NCI-H446 (cell line): Measurements from ENCODE around the gene IFNAR1.
A peak's percentile ranks its signal among the peaks of the same experiment; 100 is the strongest.
"Not testable (repeated sequence)": the region's sequence is repeated elsewhere in the genome, so short reads cannot be mapped to it uniquely, and the experiment has no call there.

Source experiments
- DNase-seq, 2 experiments: peaks; one replicate each; lab custom pipeline; 2025; lab: John Stamatoyannopoulos, UW

The IFNAR1 gene

DNA sequence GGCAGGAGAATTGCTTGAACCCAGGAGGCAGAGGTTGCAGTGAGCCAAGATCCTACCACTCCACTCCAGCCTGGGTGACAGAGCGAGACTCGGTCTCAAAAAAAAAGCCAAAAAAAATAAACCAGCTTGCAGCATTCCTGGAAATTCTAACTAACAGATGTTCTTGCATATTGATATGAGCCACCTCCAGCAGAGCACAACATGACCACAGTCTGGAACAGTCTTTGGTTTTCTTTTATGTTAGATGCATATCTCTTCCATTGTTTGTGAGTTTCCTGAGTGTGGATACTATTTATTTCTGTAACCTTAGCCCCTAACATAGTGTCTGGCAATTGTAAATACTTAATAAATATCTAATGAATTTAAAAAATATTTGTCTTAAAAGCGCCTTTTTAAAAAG is 23.9 kb downstream of the IFNAR1 start:
- DNase-seq, result no peak

DNA sequence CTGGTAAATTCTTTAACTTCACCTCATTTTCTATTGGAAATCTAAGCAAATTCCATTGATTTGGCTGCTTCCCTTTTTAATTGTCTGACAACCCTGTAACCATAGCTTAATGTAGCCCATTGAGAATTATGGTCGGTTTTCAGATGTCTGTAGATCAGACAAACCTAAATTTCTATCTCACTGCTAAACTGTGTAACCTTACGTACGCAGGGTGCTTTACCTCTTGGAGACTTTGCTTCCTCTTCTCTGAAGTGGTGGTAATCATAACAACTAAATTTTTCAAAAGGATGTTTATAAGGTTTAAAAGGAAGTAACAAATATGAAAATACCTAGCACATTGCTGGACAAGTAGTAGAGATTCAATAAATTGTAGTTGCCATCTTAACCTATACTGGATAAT is 25.9 kb downstream of the IFNAR1 start:
- no peak for DNase-seq

DNA sequence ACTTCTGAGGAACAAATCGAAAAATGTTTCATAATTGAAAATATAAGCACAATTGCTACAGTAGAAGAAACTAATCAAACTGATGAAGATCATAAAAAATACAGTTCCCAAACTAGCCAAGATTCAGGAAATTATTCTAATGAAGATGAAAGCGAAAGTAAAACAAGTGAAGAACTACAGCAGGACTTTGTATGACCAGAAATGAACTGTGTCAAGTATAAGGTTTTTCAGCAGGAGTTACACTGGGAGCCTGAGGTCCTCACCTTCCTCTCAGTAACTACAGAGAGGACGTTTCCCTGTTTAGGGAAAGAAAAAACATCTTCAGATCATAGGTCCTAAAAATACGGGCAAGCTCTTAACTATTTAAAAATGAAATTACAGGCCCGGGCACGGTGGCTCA is 30.6 kb downstream of the IFNAR1 start:
- no peak for DNase-seq

DNA sequence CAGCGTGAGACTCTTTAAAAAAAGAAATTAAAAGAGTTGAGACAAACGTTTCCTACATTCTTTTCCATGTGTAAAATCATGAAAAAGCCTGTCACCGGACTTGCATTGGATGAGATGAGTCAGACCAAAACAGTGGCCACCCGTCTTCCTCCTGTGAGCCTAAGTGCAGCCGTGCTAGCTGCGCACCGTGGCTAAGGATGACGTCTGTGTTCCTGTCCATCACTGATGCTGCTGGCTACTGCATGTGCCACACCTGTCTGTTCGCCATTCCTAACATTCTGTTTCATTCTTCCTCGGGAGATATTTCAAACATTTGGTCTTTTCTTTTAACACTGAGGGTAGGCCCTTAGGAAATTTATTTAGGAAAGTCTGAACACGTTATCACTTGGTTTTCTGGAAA is 31.2 kb downstream of the IFNAR1 start:
- no peak for DNase-seq

DNA sequence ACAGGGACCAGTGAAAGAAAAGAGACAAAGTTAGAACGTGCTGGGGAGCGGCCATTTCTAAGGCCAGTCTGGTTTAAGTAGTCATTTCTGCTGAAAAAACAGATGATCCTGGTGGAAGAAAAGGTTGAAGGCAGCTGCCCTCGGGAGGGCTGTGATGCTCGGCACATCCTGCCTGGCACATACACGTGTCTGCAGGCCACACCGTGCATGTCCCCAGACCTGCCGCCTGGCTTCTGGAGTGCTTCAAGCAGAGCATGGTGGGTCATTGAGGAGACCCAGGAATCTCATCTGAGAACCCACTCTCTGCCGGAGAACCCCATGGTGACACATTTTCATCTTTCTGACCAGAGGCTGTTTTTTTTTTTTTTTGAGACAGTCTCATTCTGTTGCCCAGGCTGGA is 32.4 kb downstream of the IFNAR1 start:
- DNase-seq, result no peak

DNA sequence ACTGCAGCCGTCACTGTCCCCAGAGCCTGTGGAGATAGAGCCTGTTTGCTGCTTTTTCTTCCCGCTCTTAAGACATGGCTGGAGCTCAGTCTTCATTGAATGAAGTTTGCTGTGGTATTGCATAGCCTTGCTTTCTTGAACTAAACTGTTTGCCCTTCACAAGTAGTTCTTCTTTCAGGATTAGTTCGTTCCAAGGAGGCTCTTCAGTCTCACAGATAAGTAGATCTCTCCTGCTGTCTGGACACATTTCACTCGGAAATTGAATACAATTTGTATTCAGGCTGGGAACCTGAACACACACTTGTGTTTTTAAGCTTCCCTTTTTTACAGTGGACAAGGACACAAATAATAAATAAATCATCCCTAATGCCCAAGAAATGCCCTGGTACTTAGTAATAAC is 34.7 kb downstream of the IFNAR1 start:
- no peak for DNase-seq

DNA sequence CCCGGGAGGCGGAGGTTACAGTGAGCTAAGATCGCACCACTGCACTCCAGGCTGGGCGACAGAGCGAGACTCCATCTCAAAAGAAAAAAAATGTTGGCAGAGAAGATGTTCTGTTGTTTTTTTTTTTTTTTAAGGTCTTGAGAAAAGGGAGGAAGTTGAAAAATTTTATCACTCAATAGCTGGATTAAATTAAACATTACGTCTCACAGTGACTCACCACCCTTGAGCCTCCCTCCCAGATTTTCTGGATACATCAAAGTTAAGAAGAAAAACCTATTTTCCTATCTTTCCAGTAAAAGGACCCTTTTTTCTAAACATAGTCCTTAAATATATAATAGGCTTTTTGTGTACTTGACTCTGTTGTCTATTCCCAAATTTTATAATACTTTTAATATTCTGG is 35.5 kb downstream of the IFNAR1 start:
- DNase-seq, result no peak

DNA sequence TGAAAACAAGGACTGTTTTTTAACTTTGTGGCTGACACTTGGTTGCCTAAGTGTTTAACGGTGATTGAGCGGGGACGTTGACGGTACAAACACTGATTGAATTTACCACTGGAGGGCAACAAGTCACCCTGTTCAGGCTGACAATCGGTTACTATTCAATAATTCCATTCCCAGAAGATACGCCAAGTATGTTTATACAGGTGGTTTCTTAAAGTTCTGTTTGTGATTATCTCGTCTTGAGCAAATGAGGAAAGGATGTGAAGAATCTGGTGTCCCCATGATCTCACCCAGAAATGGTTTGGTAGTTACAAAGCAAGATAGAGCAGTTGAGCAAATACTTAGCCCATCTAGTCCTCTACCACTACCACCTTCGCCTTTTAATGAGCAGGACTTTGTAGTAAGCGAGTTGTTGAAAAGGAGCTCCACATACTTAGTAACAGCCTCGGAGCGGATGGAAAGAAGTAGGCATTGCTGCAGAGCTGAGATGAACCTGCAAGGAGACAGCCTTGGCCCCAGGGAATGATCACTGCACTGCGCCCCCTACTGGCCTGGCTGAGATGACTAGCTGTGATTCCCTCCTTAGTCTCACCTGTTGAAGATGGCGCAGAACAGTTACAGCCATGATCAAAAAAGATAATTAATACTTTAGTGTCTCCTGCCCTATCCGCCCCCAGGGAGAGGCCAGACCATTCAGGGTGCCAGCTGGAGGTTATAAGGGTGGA is 36.3 kb downstream of the IFNAR1 start:
- DNase-seq, result peak; percentile 16 to 58

DNA sequence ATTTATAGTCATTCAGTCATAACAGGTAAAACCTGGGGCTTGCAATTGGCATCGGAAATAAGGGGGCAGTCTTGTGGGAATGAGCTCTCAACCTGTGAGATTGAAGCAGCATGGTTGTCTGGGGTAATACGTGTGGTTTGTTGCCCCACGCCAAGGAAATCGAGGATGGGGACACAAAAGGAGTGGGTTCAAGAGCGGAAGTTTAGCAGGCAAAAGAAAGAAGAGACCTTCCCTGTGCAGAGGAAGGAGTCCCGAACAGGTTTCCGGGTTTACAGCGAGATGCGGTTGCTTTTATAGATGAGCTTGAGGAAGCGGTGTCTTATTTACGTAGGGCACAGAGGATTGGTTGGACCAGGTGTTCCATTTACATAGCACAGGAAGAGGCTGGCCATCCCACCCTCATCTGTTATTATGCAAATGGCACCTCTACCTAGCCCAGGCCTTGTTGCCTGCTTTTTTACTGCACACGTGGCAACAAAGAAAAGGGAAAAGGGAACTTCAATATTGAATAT is 37.3 kb downstream of the IFNAR1 start:
- DNase-seq, result no peak

DNA sequence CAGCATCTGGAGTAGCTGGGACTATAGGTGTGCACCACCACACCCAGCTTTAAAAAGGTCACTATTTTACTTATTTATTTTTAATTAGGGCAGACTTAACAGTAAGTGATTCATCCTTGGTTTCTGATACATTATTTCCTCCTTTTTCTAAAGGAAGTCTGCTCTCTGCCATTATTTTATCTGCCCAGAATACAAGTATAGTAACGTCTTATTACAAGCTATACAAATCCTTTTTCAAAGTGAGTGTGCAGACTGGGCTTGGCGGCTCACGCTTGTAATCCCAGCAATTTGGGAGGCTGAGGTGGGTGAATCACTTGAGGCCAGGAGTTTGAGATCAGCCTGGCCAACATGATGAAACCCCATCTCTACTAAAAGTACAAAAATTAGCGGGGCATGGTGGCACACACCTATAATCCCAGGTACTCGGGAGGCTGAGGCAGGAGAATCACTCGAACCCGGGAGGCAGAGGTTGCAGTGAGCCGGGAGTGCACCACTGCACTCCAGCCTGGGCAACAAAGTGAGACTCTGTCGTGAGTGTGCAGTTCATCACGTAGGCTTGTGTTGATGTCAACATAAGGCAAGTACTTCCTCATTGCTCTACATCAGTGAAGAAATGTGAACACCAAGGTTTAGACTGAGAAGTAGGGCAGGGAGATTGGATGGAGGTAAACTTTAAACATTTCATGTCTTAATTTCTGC is 39.3 kb downstream of the IFNAR1 start:
- not testable (repeated sequence) for DNase-seq

DNA sequence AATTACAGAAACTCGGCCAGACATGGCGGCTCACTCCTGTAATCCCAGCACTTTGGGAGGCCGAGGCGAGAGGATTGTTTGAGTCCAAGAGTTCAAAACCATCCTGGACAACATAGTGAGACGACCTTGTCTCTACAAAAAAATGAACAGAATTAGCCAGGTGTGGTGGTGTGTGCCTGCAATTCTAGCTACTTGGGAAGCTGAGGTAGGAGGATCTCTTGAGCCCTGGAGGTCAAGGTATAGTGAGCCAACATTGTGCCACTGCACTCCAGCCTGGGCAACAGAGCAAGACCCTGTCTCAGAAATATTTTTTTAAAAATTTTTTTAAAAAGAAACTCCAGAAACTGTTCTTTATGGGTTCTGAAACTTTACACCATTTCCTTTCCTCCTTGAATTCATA is 40.1 kb downstream of the IFNAR1 start:
- DNase-seq, result no peak

DNA sequence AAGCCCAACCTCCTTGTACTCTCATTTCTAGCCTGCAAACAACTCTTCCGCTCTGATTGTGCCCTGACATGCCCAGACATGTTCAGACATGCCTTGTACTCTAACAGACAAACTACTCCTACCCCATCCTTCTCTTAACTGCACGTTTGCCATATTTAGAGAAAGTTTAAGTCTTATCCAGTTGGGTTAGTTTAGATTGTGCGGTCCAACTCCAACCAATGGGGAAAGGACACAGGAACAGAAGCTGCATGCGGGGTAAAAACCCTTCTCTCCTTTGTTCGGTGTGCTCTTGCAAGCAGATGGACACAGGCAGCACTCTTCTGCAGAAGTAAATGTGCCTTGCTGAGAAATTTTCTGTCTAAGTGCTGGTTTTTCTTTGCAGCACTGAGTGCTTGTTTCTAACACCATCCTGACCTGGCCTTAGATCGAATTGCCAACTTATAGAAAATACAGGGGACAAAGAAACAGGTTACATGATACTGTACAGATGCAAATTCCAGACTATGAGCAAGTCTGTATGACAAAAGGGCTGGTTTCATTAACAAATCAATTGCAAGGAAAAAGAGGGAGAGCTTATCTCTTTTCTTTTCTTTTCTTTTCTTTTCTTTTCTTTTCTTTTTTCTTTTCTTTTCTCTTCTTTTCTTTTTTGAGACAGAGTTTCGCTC is 42.7 kb downstream of the IFNAR1 start:
- no peak for DNase-seq

DNA sequence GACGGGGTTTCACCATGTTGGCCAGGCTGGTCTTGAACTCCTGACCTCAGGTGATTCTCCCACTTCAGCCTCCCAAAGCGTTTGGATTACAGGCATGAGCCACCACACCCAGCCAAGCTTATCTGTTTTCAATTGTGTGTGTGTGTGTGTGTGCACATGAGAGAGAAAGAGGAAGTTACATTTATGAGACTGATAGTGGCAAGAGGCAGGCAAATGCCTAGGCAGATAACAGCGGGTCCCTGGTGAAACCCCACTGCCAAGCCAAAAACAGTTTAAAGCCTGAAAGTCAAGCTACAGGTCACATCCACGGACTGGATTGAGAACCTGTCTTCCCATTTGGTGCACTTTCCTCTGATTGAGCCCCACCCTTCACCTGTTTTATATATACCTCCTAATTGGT is 43.4 kb downstream of the IFNAR1 start:
- DNase-seq, result no peak

DNA sequence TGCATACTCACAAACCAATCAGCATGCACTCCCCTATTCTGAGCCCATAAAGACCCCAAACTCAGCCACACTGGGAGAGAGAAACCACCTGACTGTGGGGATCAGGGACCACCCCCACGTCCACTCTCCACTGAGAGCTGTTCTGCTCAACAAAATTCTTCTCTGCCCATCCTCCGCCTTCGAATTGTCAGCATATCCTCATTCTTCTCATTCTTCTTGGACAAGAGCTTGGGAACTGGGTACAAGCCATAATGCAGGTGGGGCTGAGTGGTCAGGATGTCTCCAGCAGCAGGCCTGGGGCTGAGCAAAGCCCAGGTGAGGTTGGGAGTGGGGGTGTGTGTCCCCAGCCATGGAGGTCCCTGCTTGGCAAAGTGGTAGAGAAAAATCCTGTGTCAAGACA is 43.8 kb downstream of the IFNAR1 start:
- DNase-seq, result no peak

DNA sequence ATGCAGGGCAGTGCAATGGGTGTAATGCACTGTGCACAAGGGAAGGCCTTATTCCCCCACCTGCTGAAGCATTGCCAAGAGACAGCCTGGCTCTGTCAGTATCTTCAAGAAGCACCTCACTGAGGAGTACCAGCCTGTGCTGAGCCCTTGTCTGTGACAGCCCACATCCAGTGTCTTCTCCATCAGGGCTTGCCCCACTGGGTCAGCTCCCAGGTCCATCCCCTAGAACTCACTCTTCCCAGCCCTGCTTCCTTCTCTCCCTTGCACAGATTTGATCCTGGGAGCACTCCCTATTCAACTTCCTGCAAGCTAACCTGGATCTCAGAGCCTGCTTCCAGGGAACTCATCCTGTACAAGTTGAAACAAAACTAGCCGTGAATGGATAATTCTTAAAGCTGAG is 44.8 kb downstream of the IFNAR1 start:
- DNase-seq, result no peak

DNA sequence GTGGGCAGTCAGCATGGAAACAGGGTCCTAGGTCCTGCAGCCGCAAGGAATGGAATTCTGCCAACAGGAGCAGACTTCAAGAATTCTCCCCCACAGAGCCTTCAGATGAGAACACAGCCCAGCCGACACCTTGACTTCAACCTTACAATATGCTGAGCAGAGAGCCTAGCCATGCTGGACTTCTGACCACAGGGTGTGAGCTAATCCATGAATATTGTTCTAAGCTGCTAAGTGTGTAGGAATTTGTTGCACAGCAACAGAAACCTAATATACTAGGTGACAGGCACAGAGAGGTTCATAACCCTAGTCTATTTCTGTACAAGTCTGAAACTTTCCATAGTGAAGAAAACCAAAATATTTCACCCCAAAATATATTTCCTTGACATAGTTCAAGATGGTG is 45.5 kb downstream of the IFNAR1 start:
- no peak for DNase-seq

DNA sequence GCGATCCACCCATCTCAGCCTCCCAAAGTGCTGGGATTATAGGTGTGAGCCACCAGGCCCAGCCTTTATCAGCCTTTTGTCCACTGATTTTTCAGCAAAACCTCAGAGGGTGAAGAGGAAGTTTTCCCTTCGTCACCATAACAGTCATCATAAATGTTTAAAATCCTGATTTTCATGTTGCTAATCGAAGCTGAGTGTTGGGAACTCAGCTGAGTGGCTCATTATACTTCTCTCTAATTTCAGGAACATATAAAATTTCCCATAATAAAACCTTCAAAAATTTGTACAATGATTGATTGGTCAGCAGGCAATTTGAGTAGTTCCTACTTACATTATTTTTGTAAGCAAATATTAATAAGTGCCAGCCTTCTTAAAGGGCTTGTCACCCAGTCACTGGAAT is 46.6 kb downstream of the IFNAR1 start:
- no peak for DNase-seq

DNA sequence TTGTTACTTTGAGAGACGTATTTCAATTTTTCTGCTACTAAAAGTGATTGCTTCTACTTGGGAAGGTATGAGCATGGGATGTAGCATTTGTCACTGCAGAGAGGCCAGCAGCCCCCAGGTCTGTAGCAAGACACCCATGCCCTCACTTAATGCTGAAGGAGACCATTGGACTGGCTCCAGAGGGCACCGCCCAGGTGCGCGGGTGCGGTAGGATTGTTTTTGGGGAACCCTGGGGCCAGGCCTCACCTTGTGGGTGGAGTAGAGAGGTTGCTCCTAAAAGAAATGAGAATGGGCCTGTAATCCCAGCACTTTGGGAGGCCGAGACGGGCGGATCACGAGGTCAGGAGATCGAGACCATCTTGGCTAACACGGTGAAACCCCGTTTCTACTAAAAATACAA is 47.8 kb downstream of the IFNAR1 start:
- DNase-seq, result no peak

DNA sequence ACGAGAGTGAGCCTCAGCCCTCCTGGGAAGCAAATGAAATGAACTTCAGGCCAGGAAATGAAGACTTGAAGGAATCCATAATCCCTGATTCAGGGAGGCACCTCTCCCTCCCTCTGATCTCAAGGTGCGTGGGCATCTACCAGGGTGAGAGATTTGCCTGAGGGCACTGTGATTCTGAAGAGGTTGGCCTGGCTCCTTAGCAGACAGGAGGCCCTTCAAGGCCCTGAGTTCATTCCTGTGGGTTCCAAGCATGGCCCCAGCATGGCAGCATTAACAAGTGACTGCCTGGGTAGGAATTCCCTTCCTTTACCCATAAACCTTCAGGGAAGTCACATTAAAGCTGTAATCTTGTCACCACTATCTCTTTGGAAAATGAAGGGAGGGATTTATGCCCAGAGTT is 48.7 kb downstream of the IFNAR1 start:
- DNase-seq, result no peak

DNA sequence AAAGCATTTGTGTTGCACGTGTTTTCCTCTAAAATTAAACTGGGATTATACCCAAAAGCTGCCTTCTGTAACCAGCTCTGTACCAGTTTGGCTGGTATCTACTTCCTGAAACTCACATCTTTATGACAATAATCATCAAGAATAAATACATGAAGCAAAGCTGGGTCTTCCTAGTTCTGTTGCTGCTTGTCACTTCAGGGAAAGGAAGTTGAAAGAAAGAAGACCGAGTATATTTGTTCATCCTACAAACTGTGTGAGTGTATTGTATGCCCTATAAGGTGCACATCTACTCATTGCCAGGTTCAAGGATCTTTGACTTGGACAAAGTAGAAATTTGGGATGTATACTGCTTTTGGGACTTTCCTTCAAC is 49.3 kb downstream of the IFNAR1 start:
- no peak for DNase-seq

DNA sequence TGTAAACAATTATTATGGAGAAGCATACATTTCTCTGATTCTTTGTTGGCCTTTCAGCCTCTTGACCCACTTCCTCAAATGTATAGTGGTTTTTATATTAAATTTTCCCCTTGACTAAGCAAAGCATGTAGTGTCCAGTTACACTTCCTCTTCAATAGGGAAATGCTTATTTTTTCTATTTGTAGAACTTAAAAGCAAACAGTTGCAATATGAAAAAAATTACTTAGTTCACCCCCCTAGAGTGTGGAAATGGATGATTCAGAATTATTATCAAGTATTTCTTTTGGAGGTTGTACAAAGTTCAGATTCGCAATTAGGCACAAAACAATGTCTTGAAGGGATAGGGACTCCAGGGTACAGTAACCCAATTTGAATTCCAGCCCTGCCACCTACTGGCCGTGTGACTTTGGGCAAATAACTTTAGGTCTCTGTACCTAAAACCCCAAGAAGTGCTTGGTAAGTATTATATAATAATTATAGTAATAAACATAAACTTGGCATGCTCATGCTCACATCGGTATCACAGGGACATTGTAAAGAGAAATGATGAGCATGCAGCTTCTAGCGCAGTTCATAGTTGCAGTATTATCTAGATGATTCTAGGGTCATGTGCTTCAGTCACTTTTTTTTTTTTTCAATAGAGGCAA is 49.8 kb downstream of the IFNAR1 start:
- DNase-seq, result peak; percentile 16 to 53

DNA sequence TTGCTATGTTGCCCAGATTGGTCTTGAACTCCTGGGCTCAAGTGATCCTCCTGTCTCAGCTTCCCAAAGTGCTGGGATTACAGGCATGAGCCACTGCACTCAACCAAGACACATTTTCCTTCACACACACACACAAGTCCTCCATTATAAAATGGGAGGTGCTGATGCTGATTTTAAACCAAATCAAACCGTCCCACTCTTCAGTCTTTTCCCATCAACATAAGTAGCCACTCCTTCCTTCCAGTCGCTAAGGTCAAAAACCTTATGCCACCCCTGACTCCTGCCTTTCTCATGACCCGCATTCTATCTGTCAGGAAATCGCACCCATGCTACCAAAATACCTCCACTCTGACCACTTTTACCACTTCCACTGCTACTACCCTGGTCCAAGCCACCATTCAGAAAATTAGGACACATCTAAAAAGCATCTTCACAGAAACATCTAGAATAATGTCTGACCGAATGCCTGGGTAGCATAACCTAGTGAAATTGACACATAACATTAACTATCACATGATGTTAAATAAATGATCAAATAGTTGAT is 50.4 kb downstream of the IFNAR1 start:
- DNase-seq, result no peak
